Calu3 (cell line): ENCODE measurements around the gene SLC25A10. TPM values are rescaled to one million over a fixed set of nuclear protein-coding genes. Genes with fewer than 3 reads are reported as not detected.

Experiments
- BruUV-seq: library from RNA; stranded (reverse); fragments of 400-500 nt; replicated peaks from 2 replicates; lab custom pipeline; 2021; lab: Mats Ljungman, UMichigan
- CTCF ChIA-PET: fragments of 300-600 bp; sonication (Branson Sonifier 250); formaldehyde crosslinking; loops from one replicate; lab custom pipeline; 2022; ENCODE audit warnings: antibody characterized with exemption; lab: Charles Lee
- DNase-seq: peaks from one replicate; pipeline ENCODE4 v3.0.0; 2022
- H3K27ac Mint-ChIP-seq: one replicate; pipeline ENCODE4 v1.8.0; 2022; ENCODE audit warnings: mixed read lengths; ENCODE audit not compliant: unreplicated experiment
- H3K27me3 Mint-ChIP-seq: one replicate; pipeline ENCODE4 v1.8.0; 2022; ENCODE audit warnings: mixed read lengths; ENCODE audit not compliant: unreplicated experiment
- H3K36me3 Mint-ChIP-seq: one replicate; pipeline ENCODE4 v1.8.0; 2022; ENCODE audit warnings: mild to moderate bottlenecking, moderate library complexity, mixed read lengths; ENCODE audit not compliant: insufficient read depth, unreplicated experiment
- H3K4me1 Mint-ChIP-seq: one replicate; pipeline ENCODE4 v1.8.0; 2022; ENCODE audit warnings: mild to moderate bottlenecking, low read depth, mixed read lengths; ENCODE audit not compliant: unreplicated experiment
- H3K4me3 Mint-ChIP-seq: one replicate; pipeline ENCODE4 v1.8.0; 2022; ENCODE audit warnings: mild to moderate bottlenecking, low read depth, moderate library complexity, mixed read lengths; ENCODE audit not compliant: unreplicated experiment
- H3K9me3 Mint-ChIP-seq: one replicate; pipeline ENCODE4 v1.8.0; 2022; ENCODE audit warnings: low read depth, mixed read lengths; ENCODE audit not compliant: unreplicated experiment
- CTCF ChIP-seq: fragments of 200-600 bp; IDR thresholded peaks from one replicate; pipeline ENCODE4 v1.8.0; 2022; ENCODE audit warnings: antibody characterized with exemption; ENCODE audit not compliant: unreplicated experiment
- intact Hi-C: fragments of 100-400 bp; cut with micrococcal nuclease; formaldehyde crosslinking; loops from one replicate; pipeline ENCODE4 v1.10.0; 2022; ENCODE audit not compliant: unreplicated experiment
- total RNA-seq: library from RNA; stranded (reverse); gene quantifications from 2 replicates; pipeline ENCODE4 v1.2.3, GENCODE V29; 2022

SLC25A10 gene
- total RNA-seq, 1 experiment from 2014 or later = 72.3 TPM

DNA sequence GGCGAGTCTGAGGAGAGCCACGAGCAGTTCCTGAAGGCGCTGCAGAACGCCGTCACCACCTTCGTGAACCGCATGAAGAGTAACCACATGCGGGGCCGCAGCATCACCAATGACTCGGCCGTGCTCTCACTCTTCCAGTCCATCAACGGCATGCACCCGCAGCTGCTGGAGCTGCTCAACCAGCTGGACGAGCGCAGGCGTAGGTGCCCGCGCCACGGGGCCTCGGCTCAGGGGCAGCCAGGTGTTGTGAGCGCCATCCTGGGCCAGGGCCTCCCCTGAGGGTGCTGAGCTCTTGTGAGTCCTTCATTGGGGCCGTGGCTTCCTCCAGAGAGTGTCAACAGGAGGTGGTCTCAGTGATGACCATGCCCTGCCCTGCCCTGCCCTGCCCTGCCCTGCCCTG, 16.3 kb upstream of the SLC25A10 start:
- intact Hi-C loops = no loop called here
- BruUV-seq = no TSS peak
- TF ChIP-seq CTCF = no peak
- Mint-ChIP-seq H3K4me3 (no peak overlapping the region), H3K27me3 (no peaks in the 10 kb centered on the region), H3K9me3 (no peaks in the 10 kb centered on the region), H3K4me1 (peaks cover 3% of the 10 kb centered on the region), H3K36me3 (peaks cover 89% of the 10 kb centered on the region), H3K27ac (no peak overlapping the region)
- CTCF ChIA-PET = no interaction called here
- no peak for DNase-seq

DNA sequence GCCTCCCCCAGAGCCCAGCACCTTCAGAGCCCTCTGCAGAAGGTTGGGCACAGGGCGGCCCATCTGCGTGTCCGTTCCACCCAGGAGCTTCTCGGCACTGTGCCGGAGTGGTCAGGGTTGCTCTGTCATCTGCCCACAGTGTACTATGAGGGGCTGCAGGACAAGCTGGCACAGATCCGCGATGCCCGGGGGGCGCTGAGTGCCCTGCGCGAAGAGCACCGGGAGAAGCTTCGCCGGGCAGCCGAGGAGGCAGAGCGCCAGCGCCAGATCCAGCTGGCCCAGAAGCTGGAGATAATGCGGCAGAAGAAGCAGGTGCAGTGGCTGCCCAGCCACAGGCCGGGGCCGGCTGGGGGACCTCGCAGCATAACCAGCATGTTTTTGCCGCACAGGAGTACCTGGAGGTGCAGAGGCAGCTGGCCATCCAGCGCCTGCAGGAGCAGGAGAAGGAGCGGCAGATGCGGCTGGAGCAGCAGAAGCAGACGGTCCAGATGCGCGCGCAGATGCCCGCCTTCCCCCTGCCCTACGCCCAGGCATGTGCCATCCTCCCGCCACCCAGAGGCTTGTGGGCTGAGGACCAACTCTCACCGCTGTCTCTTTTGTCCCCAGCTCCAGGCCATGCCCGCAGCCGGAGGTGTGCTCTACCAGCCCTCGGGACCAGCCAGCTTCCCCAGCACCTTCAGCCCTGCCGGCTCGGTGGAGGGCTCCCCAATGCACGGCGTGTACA, 15.7 kb upstream of the SLC25A10 start:
- H3K27me3 Mint-ChIP-seq = no peaks in the 10 kb centered on the region
- peaks cover 9% of the 10 kb centered on the region for H3K4me1 Mint-ChIP-seq
- DNase-seq = no peak
- CTCF ChIA-PET = no interaction called here
- intact Hi-C loops = no loop called here
- BruUV-seq = no TSS peak
- TF ChIP-seq CTCF = no peak
- H3K36me3 Mint-ChIP-seq = peaks cover 89% of the 10 kb centered on the region
- H3K27ac Mint-ChIP-seq = no peak overlapping the region
- H3K9me3 Mint-ChIP-seq = no peaks in the 10 kb centered on the region
- H3K4me3 Mint-ChIP-seq = no peak overlapping the region

GRCh38 chr17:81697261-81698044, 14.6 kb upstream of the SLC25A10 start:
- Mint-ChIP-seq H3K36me3 (peaks cover 89% of the 10 kb centered on the region), H3K27me3 (no peaks in the 10 kb centered on the region), H3K4me1 (peaks cover 20% of the 10 kb centered on the region), H3K4me3 (no peak overlapping the region), H3K9me3 (no peaks in the 10 kb centered on the region), H3K27ac (peak overlapping the region; percentile 27)
- DNase-seq = no peak
- BruUV-seq = no TSS peak
- TF ChIP-seq CTCF = no peak
- CTCF ChIA-PET = no interaction called here
- intact Hi-C loops = no loop called here

DNA sequence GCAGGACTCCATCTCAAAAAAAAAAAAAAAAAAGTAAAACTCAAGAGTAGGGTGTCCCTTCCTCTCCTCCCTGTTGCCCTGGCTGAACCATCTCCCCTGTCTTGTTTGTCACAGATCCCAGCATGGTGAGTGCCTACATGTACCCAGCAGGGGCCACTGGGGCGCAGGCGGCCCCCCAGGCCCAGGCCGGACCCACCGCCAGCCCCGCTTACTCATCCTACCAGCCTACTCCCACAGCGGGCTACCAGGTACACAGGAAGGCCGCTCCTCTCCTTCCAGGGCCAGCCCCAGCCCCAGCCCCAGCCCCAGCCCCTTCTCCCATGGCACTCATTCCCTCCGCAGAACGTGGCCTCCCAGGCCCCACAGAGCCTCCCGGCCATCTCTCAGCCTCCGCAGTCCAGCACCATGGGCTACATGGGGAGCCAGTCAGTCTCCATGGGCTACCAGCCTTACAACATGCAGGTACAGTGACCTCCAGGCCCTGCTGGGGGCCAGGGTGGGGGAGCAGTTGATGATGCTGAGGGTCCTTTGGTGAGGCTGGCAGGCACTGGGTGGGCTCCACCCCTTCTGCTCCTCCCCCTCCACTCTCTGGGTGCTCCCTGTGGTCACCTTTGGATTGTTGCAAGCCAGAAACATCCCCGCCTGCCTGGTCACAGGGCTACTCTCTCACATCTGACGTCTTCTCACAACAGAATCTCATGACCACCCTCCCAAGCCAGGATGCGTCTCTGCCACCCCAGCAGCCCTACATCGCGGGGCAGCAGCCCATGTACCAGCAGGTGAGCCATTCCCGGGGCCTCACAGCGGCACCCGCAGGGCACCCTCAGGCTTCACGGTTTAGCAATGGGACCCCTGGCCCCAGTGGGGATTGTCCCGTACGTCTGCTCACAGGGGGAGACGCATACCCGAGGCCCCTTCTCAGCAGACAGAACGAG, 11.5 kb upstream of the SLC25A10 start:
- intact Hi-C loops = no loop called here
- Mint-ChIP-seq H3K36me3 (peaks cover 90% of the 10 kb centered on the region), H3K9me3 (no peaks in the 10 kb centered on the region), H3K4me3 (peak overlapping the region; percentile 98), H3K27ac (peak overlapping the region; percentile 12), H3K4me1 (peaks cover 22% of the 10 kb centered on the region), H3K27me3 (no peaks in the 10 kb centered on the region)
- no peak for TF ChIP-seq CTCF
- no TSS peak for BruUV-seq
- CTCF ChIA-PET = interaction anchor here (1.1 kb wide), 1 partner anchor 17 kb away, joined by 4 read pairs; the partner anchor contains the start of genes ARL16 and HGS
- DNase-seq = no peak
